ENCODE results near the gene LIN7B.
"Not testable (repeated sequence)": the region's sequence is repeated elsewhere in the genome, so short reads cannot be mapped to it uniquely, and the experiment has no call there.

The LIN7B gene

DNA sequence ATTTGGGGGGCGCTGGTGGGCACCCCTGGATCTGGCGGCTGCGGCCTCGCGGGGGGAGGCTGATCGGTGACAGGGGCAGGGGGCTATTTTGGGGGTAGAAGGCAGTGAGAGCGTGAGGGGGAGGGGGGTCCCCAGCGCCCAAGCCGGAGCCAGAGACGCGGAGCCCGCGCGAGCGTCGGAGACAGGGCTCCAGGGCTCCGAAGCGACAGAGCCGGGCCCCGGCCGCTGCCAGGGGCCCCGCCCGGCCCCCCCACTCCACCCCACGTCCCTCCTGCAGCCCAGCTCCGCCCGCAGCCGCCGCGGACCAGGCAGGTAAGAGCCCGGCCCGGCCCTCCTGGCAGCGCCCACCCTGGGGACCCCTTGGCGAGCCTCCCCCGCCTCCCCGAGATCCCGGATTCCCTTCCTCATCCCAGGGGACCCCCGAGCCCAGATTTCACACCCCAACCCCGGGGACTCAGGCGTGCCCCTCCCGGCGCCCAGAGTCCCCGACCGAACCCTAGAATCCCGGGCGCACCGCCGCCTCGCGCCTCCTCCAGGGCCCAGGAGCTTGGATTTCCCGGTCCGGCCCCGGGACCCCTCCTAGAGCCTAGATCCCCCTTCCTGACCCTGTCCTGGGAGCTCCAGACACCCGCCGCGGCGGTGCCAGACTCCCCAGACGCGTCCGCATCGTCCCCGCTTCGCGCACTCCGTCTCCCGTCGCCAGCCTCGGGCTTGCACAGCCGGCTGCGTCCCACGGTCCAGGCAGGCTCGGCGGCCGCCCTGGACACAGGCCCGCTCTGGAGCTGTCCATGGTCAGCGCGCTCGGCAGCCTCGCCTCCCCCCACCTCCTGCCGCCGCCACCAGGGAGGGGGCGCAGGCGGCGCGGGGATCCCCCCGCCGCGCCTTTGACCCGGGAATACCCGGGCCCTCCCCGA lies 5.5 kb downstream of the LIN7B start, which contains the start of gene PPFIA3:
Gene PPFIA3 (plus strand): TSS at position 134 of the 914 bp plus-strand sequence. CDS start 8,330 bp downstream, outside the sequence.
- DNase-seq = peak; percentile 46

DNA sequence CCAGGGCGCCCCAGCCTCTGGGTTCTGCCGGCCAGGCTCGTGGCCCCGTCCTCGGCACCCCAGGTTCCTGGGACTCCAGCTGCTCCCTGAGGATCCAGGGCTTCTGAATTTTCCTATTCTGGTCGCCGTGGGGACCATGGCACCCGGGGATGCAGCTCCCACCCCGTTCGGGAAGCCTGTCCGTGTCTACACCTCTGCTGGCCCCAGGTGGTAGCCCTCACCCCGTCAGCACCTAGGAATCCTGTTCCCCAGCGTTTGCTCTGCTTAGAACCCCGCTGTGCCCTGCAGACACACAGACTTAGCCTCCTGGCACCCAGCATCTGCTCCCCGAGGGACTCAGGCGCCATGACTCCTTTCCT lies 6.1 kb downstream of the LIN7B start:
- no peak for DNase-seq

DNA sequence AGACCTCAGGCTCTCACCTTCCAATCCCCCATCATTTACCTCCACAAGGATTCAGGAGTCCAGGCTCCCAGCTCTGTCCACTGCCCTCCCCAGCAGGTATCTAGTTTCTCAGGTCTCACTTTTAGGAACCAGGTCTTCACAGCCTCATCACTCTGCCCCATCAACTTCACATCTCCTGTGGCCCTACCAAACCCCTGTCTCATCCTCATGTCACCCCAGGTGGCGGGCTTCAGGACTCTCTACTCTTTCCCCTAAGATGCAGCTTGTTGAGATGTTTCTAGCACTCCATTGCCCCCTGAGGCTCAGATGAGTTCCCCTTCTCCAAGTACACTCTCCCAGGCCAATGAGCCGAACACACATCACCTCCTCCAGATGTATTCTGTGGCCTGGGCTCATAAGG lies 6.7 kb downstream of the LIN7B start:
- no peak for DNase-seq

DNA sequence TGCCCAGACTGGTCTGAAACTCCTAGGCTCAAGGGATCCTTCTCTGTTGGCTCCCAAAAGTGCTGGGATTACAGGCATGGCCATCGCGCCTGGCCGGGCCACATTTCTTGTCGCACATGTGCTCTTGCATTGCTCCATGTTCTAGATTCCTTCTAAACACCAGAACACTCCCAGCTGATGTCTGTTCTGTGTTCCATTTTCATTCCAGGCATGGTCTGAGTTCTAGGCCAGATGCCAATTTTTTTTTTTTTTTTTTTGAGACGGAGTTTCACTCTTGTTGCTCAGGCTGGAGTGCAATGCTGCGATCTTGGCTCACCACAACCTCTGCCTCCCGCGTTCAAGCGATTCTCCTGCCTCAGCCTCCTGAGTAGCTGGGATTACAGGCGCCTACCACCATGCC lies 7.7 kb downstream of the LIN7B start:
- not testable (repeated sequence) for DNase-seq

DNA sequence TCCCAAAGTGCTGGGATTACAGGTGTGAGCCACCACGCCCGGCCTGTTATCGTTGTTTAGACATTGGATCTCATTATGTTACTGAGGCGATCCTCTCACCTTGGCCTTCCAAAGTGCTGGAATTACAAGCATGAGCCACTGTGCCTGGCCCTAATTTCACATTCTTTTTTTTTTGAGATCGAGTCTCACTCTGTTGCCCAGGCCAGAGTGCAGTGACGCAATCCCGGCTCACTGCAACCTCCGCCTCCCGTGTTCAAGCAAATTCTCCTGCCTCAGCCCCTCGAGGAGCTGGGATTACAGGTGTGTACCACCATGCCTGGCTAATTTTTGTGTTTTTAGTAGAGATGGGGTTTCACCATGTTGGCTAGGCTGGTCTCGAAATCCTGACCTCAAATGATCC lies 9.1 kb downstream of the LIN7B start:
- not testable (repeated sequence) for DNase-seq

DNA sequence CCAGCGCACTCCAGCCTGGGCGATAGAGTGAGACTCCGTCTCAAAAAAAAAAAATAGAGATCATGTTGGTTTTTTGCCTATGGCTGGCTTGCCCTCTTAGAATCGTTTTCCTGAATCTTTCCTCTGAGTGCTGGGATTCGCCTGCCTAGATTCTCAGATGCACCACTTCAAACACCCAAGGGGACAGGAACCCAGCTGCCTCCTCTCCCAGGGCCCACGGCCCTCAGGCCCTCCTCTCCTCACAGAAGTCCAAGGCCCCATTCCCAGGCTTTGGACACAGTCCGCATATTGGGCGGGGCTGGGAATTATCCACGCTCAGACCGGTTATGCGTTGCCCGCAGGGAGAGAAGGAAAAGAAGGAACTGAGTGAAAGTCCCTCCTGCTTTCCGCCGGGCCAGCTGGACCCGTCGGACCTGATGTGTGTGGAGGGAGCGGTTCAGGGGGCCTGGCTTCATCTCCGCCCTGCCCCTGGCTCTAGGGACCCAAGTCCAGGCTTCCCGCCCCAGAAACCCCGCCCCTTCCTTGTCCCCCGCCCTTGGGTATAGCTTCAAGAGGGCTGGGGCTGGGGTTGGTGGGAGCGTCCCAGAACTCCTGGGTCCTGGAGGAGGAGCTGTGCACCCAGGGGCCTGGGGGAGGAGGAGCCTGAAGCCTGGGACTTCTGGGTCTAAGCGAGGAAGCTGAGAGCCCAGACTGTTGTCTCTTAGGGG lies 11.0 kb downstream of the LIN7B start:
- peak; percentile 64 for DNase-seq

DNA sequence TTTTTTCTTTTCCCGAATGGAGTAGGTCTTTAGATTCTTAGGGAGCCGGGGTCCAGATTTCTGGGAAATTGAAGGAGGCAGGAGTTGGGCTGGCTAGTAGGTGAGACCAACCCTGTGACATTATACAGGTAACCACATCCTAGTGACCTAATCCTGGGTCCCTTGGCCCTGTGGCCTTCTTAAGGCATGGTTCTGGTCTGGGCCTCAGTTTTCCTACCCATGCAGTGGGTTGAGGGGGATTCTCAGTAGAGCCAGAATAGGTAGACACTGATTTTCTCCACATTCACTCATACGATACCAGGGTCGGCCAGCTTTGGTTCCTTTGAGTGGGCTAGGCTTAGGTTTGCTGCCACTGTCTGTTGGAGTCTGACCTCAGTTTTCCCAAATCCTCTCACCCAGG lies 12.4 kb downstream of the LIN7B start:
- no peak for DNase-seq

DNA sequence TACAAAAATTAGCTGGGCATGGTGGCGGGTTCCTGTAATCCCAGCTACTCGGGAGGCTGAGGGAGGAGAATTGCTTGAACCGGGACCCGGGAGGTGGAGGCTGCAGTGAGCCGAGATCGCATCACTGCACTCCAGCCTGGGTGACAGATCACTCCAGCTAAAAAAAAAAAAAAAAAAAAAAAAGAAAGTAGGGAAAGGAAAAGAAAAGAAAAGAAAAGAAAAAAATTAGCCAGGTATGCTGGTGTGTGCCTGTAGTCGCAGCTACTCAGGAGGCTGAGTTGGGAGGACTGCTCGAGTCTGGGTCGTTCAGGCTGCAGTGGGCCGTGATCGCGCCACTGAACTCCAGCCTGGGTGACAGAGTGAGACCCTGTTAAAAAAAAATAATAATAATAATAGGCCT lies 13.1 kb downstream of the LIN7B start:
- DNase-seq = not testable (repeated sequence)

DNA sequence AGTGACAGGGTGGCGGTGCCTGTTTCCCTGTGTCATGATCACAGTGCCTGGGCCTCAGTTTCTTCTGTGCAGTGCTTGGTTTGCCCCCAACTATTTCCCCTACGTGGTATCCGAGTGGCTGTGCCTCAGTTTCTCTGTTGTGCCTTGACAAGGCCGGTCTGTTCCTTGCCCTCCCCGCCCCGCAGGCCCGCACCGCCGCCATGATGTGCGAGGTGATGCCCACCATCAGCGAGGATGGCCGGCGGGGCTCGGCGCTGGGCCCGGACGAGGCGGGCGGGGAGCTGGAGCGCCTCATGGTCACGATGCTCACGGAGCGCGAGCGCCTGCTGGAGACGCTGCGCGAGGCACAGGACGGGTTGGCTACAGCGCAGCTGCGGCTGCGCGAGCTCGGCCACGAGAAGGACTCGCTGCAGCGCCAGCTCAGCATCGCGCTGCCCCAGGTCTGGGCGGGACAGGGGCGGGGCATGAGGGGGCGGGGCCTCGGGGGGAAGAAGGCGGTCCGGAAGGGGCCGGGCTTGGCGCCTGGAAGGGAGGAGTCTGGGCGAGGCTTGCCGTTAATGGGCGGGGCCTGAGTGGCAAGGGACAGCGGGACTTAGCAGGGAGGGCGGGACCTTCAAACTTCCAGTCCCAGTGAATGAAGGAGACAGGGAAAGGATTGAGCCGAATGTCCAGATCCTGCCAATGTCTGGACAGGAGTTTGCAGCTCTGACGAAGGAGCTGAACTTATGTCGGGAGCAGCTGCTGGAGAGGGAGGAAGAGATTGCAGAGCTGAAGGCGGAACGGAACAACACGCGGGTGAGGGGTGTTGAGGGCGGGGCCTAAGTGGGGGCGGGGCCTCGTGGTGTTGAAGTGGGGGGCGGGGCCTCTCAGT lies 13.7 kb downstream of the LIN7B start:
- DNase-seq = peak; percentile 96

DNA sequence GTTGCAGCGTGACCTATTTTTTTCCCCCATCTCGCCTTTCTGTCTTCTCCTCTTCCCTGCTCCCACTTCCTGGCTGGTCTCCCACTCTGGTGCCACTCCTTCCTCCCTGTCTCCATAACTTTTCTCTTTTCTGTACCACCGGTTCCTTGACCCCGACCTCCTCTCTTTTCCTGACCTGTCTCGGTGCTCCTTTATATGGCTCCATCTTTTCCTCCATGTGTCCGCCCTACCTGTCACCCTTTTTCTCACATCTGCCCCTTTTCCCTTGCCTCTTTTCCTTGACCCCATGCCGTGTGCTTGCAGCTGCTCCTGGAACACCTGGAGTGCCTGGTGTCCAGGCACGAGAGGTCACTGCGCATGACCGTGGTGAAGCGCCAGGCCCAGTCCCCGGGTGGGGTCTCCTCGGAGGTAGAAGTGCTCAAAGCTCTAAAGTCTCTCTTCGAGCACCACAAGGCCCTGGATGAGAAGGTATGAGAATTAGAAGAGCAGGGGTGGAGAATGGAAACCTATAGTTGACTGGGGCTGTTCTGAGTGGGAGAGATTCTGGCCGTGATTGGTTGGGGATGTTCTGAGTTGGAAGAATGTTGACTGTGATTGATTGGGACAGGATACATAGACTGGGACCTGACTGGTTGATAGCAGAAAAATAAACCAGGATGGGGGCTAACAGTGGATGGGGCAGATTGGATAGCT lies 14.5 kb downstream of the LIN7B start:
- DNase-seq = peak; percentile 62

DNA sequence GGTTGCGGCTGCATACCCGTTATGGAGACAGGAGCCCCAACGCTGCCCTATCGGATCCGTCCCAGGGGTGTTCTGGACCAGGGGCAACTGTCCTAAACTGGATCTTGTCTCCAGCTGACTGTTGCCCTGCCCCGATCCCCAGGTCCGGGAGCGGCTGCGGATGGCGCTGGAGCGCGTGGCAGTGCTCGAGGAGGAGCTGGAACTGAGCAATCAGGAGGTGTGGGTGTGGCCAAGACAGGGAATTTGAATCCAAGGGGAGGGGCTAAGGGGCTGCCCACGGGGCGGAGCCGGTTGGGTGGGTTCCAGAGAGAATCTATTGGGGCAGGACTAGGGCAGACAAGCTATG lies 15.0 kb downstream of the LIN7B start:
- DNase-seq = no peak

DNA sequence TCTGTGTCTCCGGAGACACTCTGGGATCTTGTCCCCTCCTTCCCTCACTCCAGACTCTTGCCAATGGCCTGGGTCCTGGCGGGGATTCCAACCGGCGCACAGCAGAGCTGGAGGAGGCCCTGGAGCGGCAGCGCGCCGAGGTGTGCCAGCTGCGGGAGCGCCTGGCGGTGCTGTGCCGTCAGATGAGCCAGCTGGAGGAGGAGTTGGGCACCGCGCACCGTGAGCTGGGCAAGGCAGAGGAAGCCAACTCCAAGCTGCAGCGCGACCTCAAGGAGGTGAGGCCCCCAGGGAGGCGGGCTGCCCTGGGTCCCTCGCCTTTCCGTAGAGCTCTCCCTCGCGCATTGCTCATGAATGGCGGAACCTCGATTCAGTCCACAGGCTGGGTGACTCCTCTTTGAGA lies 16.2 kb downstream of the LIN7B start:
- DNase-seq = no peak

DNA sequence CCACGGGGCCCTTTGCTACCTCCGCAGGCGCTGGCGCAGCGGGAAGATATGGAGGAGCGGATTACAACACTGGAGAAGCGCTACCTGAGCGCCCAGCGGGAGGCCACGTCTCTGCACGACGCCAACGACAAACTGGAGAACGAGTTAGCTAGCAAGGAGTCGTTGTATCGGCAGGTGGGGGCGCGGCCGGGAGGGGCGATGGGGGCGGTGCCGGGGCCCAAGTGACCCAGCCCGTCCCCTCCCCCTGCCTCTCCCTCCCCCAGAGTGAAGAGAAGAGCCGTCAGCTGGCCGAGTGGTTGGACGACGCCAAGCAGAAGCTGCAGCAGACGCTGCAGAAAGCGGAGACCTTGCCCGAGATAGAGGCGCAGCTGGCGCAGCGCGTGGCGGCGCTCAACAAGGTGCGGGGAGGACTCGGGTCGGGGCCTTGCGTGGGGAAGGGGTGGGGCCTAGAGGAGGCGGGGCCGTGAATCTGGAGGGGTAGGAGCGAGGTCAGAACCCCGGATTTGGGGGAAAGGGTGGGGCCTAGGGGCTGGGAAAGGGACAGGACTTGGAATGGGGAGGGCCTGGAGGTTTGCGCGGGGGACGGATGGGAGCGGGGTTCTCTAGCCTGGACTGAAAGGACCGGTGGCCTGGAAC lies 18.9 kb downstream of the LIN7B start:
- peak; percentile 62 for DNase-seq

DNA sequence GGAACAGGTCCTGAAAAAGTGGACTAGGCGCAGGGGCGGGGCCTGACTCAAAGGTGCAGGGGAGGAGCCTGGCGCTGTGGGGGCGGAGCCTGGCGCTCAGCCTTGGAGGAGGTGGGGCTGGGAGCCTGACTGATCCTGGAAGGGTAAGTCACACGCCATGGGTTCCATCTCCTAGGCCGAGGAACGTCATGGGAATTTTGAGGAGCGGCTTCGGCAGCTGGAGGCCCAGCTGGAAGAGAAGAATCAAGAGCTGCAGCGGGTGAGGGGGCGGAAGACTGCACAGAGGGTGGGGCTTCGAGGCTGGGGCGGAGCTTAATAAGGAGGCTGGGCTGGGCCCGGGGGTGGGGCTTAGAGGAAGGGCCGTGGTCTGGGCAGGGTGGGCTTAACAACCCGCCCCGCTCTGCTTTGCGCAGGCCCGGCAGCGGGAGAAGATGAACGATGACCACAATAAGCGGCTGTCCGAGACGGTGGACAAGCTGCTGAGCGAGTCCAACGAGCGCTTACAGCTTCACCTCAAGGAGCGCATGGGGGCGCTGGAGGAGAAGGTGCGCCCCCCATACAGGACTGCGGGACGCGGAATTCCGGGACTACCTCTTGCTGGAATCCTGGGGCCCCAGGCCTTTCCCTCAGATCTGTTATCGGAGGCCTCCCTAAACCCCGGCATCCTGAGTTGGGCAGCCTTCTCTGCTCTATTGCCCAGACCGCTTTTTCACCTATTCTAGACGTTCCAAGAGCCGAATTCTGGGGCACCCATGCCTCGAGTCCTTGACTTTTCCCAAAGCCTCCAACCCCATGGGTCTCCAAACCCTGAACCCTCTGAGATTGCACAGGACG lies 19.7 kb downstream of the LIN7B start:
- DNase-seq = peak; percentile 83

DNA sequence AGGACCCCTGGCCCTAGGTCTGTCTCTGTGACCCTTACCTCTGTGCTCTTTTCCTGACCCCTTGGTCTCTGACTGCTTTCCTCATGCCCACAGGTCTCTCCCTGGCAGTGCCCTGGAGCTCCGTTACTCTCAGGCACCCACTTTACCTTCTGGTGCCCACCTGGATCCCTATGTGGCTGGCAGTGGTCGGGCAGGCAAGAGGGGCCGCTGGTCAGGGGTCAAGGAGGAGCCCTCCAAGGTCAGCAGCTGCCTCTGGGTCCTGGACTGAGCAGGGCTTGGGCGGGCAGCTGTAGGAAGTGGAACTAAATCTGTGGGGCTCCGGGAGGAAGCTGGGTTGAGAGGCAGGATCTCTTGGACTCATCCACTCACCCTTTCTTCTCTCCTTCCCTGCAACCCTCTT lies 21.5 kb downstream of the LIN7B start:
- no peak for DNase-seq

DNA sequence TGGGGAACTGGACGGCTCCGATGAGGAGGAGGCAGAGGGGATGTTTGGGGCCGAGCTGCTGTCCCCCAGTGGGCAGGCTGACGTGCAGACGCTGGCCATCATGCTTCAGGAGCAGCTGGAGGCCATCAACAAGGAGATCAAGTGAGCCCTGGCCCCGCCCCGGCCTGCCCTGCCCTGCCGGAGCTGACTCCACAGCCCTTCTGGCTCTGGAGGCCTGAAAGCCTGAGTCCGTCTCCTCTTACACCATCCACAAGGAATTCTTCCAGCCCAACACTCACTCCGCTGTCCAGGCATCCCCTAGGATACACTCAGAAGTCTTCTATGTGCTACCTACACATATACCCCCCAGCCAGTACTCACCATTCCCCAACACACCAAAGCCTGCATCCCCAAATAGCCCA lies 22.6 kb downstream of the LIN7B start:
- DNase-seq = no peak

DNA sequence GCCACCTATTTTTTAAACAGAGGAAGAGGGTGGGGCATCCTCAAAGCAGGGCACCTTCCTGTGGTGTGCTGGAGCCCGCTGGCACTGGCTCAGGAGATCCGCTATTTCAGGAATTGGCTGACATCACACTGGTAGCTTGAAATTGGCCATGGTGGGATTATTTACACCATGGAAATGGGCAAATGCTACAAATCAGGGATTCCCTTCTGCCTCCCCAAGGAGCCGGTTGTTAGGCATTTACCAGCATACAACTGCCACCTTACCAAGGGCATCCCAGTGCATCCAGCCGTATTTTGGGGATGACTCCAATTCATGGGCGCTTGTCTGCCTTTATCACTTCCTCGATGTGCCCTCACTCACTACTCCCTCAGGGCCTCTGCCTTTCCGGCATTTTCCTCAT lies 26.8 kb downstream of the LIN7B start:
- DNase-seq = no peak

DNA sequence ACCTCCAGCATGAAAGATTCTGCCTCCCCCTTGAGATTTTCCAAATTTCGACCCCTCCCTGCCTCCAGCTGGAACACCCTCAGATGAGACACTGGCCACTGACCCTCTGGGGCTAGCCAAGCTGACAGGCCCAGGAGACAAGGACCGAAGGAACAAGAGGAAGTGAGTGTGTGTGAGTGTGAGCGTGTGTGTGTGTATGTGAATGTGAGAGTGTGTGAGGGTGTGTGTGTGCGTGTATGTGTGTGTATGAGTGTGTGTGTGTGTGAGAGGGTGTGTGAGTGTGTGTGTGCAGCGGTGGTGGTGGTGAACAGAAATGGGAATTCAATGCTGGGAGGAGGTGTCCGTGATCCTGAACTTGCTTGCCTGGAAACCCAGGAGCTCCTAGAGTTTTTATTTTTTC lies 27.2 kb downstream of the LIN7B start:
- no peak for DNase-seq

DNA sequence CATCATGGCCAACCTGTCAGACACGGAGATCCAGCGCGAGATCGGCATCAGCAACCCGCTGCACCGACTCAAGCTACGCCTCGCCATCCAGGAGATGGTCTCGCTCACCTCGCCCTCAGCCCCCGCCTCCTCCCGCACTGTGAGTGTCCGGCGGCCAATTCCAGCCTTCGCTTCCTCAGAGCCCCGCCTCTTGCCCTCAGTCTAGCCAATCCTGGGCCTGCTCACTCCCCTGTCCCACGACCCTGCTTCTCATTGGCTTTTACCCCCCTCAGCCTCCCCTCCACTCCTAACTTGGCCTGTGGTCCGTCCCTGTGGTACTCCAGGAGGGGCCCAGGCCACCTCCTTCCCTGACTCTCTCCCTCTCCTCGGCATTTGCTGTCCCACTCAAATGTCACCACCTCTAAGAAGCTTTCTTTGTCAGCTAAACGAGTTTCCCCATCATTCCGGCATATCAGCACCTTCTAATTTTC lies 28.7 kb downstream of the LIN7B start:
- peak; percentile 76 for DNase-seq

DNA sequence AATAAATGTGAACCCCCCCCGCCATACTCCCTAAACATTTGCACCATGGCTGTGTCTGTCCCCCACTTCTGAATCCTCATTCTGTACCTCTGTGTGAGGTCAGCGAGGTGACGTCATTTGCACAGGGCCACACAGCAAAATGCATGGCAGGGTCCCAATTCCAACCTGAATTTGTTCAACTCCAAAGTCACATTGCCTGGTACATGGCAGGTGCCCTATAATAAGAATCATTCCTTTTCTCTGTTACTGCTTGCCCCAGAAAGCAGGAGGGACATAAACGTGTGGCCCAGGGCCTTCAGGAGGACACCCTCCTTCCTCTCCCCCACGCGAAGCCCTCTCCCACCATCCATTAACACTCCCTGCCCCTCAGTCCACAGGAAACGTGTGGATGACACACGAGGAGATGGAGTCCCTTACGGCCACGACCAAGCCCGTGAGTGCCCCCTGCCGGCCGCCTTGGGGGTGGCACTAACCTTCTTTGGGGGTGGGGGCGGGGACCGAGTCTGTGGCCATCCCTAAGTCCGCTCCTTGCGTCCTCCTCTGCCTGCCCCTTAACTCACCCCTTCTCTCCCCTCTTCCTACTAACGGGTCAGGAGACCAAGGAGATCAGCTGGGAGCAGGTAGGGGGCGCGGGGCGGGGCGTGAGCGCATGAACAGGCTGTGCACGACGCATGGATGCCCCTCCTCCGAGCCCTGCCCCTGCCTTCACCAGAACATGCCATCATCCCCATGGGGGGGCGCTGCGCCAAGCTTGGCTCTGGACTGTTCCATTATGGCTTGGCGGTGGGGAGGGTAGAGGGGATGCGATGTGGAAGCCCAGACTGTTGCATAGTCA lies 31.6 kb downstream of the LIN7B start:
- peak; percentile 61 for DNase-seq

Data from NCI-H146 (cell line).